ENCODE measurements around the gene PAM.

PAM gene

GRCh38 chr5:102782217-102782872 is 27.2 kb downstream of the PAM start:
- no peak for DNase-seq (ENCODE audit: low read depth)
- no peaks in the 10 kb centered on the region for H3K27me3 ChIP-seq (replicated peaks; ENCODE audit: control insufficient read depth, insufficient read depth, low read length)
- no peak overlapping the region for H3K9ac ChIP-seq (ENCODE audit: low read length)
- H3K4me1 ChIP-seq (ENCODE audit: control insufficient read depth, insufficient read depth, low read length): peaks cover 47% of the 10 kb centered on the region
- no peak overlapping the region for H3K4me3 ChIP-seq (ENCODE audit: low read length)
- H3K36me3 ChIP-seq (ENCODE audit: control insufficient read depth, insufficient read depth, low read length, severe bottlenecking): no peaks in the 10 kb centered on the region
- no peaks in the 10 kb centered on the region for H3K9me3 ChIP-seq (ENCODE audit: control insufficient read depth, low read length)

GRCh38 chr5:102787134-102787533 is 32.0 kb downstream of the PAM start:
- Histone ChIP-seq H3K4me3 (ENCODE audit: low read length) (no peak overlapping the region), H3K9ac (ENCODE audit: low read length) (no peak overlapping the region), H3K4me1 (ENCODE audit: control insufficient read depth, insufficient read depth, low read length) (peaks cover 9% of the 10 kb centered on the region), H3K9me3 (ENCODE audit: control insufficient read depth, low read length) (no peaks in the 10 kb centered on the region), H3K27me3 (replicated peaks; ENCODE audit: control insufficient read depth, insufficient read depth, low read length) (no peaks in the 10 kb centered on the region), H3K36me3 (ENCODE audit: control insufficient read depth, insufficient read depth, low read length, severe bottlenecking) (no peaks in the 10 kb centered on the region)
- no peak for DNase-seq (ENCODE audit: low read depth)

- no peak overlapping the region for H3K9ac ChIP-seq (ENCODE audit: low read length)
- no peaks in the 10 kb centered on the region for H3K9me3 ChIP-seq (ENCODE audit: control insufficient read depth, low read length)
- DNase-seq (ENCODE audit: low read depth): no peak
- H3K36me3 ChIP-seq (ENCODE audit: control insufficient read depth, insufficient read depth, low read length, severe bottlenecking): no peaks in the 10 kb centered on the region
- H3K27me3 ChIP-seq (replicated peaks; ENCODE audit: control insufficient read depth, insufficient read depth, low read length): no peaks in the 10 kb centered on the region
- no peak overlapping the region for H3K4me3 ChIP-seq (ENCODE audit: low read length)
- no peaks in the 10 kb centered on the region for H3K4me1 ChIP-seq (ENCODE audit: control insufficient read depth, insufficient read depth, low read length)
Measured at GRCh38 chr5:102788788-102789187, 33.7 kb downstream of the PAM start.

- no peak for DNase-seq (ENCODE audit: low read depth)
- Histone ChIP-seq H3K4me1 (ENCODE audit: control insufficient read depth, insufficient read depth, low read length) (no peaks in the 10 kb centered on the region), H3K9me3 (ENCODE audit: control insufficient read depth, low read length) (no peaks in the 10 kb centered on the region), H3K27me3 (replicated peaks; ENCODE audit: control insufficient read depth, insufficient read depth, low read length) (no peaks in the 10 kb centered on the region), H3K36me3 (ENCODE audit: control insufficient read depth, insufficient read depth, low read length, severe bottlenecking) (no peaks in the 10 kb centered on the region), H3K4me3 (ENCODE audit: low read length) (no peak overlapping the region), H3K9ac (ENCODE audit: low read length) (no peak overlapping the region)
Measured at GRCh38 chr5:102789469-102789868, 34.4 kb downstream of the PAM start.

- Histone ChIP-seq H3K9ac (ENCODE audit: low read length) (no peak overlapping the region), H3K27me3 (replicated peaks; ENCODE audit: control insufficient read depth, insufficient read depth, low read length) (no peaks in the 10 kb centered on the region), H3K9me3 (ENCODE audit: control insufficient read depth, low read length) (no peaks in the 10 kb centered on the region), H3K4me1 (ENCODE audit: control insufficient read depth, insufficient read depth, low read length) (no peaks in the 10 kb centered on the region), H3K4me3 (ENCODE audit: low read length) (no peak overlapping the region), H3K36me3 (ENCODE audit: control insufficient read depth, insufficient read depth, low read length, severe bottlenecking) (no peaks in the 10 kb centered on the region)
- no peak for DNase-seq (ENCODE audit: low read depth)
Measured at GRCh38 chr5:102790748-102791147, 35.6 kb downstream of the PAM start.

GRCh38 chr5:102792705-102793104 is 37.6 kb downstream of the PAM start:
- H3K4me3 ChIP-seq (ENCODE audit: low read length): no peak overlapping the region
- H3K9ac ChIP-seq (ENCODE audit: low read length): no peak overlapping the region
- no peaks in the 10 kb centered on the region for H3K9me3 ChIP-seq (ENCODE audit: control insufficient read depth, low read length)
- no peak for DNase-seq (ENCODE audit: low read depth)
- peaks cover 12% of the 10 kb centered on the region for H3K4me1 ChIP-seq (ENCODE audit: control insufficient read depth, insufficient read depth, low read length)
- no peaks in the 10 kb centered on the region for H3K36me3 ChIP-seq (ENCODE audit: control insufficient read depth, insufficient read depth, low read length, severe bottlenecking)
- no peaks in the 10 kb centered on the region for H3K27me3 ChIP-seq (replicated peaks; ENCODE audit: control insufficient read depth, insufficient read depth, low read length)

- Histone ChIP-seq H3K27me3 (replicated peaks; ENCODE audit: control insufficient read depth, insufficient read depth, low read length) (no peaks in the 10 kb centered on the region), H3K9me3 (ENCODE audit: control insufficient read depth, low read length) (no peaks in the 10 kb centered on the region), H3K9ac (ENCODE audit: low read length) (no peak overlapping the region), H3K36me3 (ENCODE audit: control insufficient read depth, insufficient read depth, low read length, severe bottlenecking) (no peaks in the 10 kb centered on the region), H3K4me3 (ENCODE audit: low read length) (no peak overlapping the region), H3K4me1 (ENCODE audit: control insufficient read depth, insufficient read depth, low read length) (peaks cover 16% of the 10 kb centered on the region)
- DNase-seq (ENCODE audit: low read depth): no peak
Measured at GRCh38 chr5:102794047-102794446, 38.9 kb downstream of the PAM start.

GRCh38 chr5:102794677-102795331 is 39.7 kb downstream of the PAM start:
- no peaks in the 10 kb centered on the region for H3K36me3 ChIP-seq (ENCODE audit: control insufficient read depth, insufficient read depth, low read length, severe bottlenecking)
- no peaks in the 10 kb centered on the region for H3K9me3 ChIP-seq (ENCODE audit: control insufficient read depth, low read length)
- H3K27me3 ChIP-seq (replicated peaks; ENCODE audit: control insufficient read depth, insufficient read depth, low read length): no peaks in the 10 kb centered on the region
- no peak for DNase-seq (ENCODE audit: low read depth)
- no peak overlapping the region for H3K4me3 ChIP-seq (ENCODE audit: low read length)
- H3K4me1 ChIP-seq (ENCODE audit: control insufficient read depth, insufficient read depth, low read length): peaks cover 16% of the 10 kb centered on the region
- no peak overlapping the region for H3K9ac ChIP-seq (ENCODE audit: low read length)

- Histone ChIP-seq H3K36me3 (ENCODE audit: control insufficient read depth, insufficient read depth, low read length, severe bottlenecking) (no peaks in the 10 kb centered on the region), H3K9ac (ENCODE audit: low read length) (no peak overlapping the region), H3K4me3 (ENCODE audit: low read length) (no peak overlapping the region), H3K9me3 (ENCODE audit: control insufficient read depth, low read length) (no peaks in the 10 kb centered on the region), H3K27me3 (replicated peaks; ENCODE audit: control insufficient read depth, insufficient read depth, low read length) (no peaks in the 10 kb centered on the region), H3K4me1 (ENCODE audit: control insufficient read depth, insufficient read depth, low read length) (peaks cover 16% of the 10 kb centered on the region)
- DNase-seq (ENCODE audit: low read depth): no peak
Measured at GRCh38 chr5:102795526-102795925, 40.4 kb downstream of the PAM start.

- Histone ChIP-seq H3K4me3 (ENCODE audit: low read length) (no peak overlapping the region), H3K36me3 (ENCODE audit: control insufficient read depth, insufficient read depth, low read length, severe bottlenecking) (no peaks in the 10 kb centered on the region), H3K4me1 (ENCODE audit: control insufficient read depth, insufficient read depth, low read length) (peaks cover 16% of the 10 kb centered on the region), H3K9ac (ENCODE audit: low read length) (no peak overlapping the region), H3K9me3 (ENCODE audit: control insufficient read depth, low read length) (no peaks in the 10 kb centered on the region), H3K27me3 (replicated peaks; ENCODE audit: control insufficient read depth, insufficient read depth, low read length) (no peaks in the 10 kb centered on the region)
- DNase-seq (ENCODE audit: low read depth): no peak
Measured at GRCh38 chr5:102796009-102796408, 40.9 kb downstream of the PAM start.

GRCh38 chr5:102796498-102796897 is 41.4 kb downstream of the PAM start:
- no peak overlapping the region for H3K4me3 ChIP-seq (ENCODE audit: low read length)
- H3K9ac ChIP-seq (ENCODE audit: low read length): no peak overlapping the region
- peaks cover 16% of the 10 kb centered on the region for H3K4me1 ChIP-seq (ENCODE audit: control insufficient read depth, insufficient read depth, low read length)
- no peaks in the 10 kb centered on the region for H3K36me3 ChIP-seq (ENCODE audit: control insufficient read depth, insufficient read depth, low read length, severe bottlenecking)
- no peak for DNase-seq (ENCODE audit: low read depth)
- H3K9me3 ChIP-seq (ENCODE audit: control insufficient read depth, low read length): no peaks in the 10 kb centered on the region
- H3K27me3 ChIP-seq (replicated peaks; ENCODE audit: control insufficient read depth, insufficient read depth, low read length): no peaks in the 10 kb centered on the region

All from adipocyte (in vitro differentiated cells).